Keratinocyte (primary cell): ENCODE results near the gene FAF1. TPM values are rescaled to one million over a fixed set of nuclear protein-coding genes. Genes with fewer than 3 reads are reported as not detected.

Source experiments
- DNase-seq: peaks from one replicate; pipeline ENCODE4 v3.0.0-alpha.2; 2011; ENCODE audit warnings: low read depth, missing footprints, low spot score
- FAIRE-seq: peaks from 2 replicates; lab custom pipeline; 2011; peaks lifted over from hg19 to GRCh38; lab: Jason Lieb, UNC
- H2AFZ ChIP-seq: 2 replicates; pipeline ENCODE4 v1.6.0; 2012; ENCODE audit warnings: low read length, control low read depth, inconsistent platforms; ENCODE audit not compliant: control insufficient read depth
- H3K27ac ChIP-seq: 2 replicates; pipeline ENCODE4 v1.5.1; 2011; ENCODE audit warnings: low read length; ENCODE audit not compliant: control insufficient read depth, insufficient read depth
- H3K27me3 ChIP-seq: 3 replicates; pipeline ENCODE4 v1.6.0; 2011; ENCODE audit warnings: low read length; ENCODE audit not compliant: control insufficient read depth, insufficient read depth; ENCODE audit errors: extremely low read depth
- H3K36me3 ChIP-seq, 2 experiments: 2 replicates in 1 of 2; 3 replicates in 1 of 2; pipeline ENCODE4 v1.5.1; 2011; ENCODE audit warnings: low read length in 2 of 2, mild to moderate bottlenecking in 1 of 2; ENCODE audit not compliant: control insufficient read depth in 2 of 2, insufficient read depth in 2 of 2; ENCODE audit errors: extremely low read depth in 1 of 2
- H3K4me1 ChIP-seq: 3 replicates; pipeline ENCODE4 v1.5.1; 2011; ENCODE audit warnings: low read length; ENCODE audit not compliant: control insufficient read depth, insufficient read depth; ENCODE audit errors: extremely low read depth
- H3K4me2 ChIP-seq: 3 replicates; pipeline ENCODE4 v1.6.0; 2011; ENCODE audit warnings: low read depth, low read length; ENCODE audit not compliant: control insufficient read depth, insufficient read depth; ENCODE audit errors: extremely low read depth
- H3K4me3 ChIP-seq, 3 experiments: fragments of 200-600 bp in 1 of 3; sonication (generic) in 1 of 3; 2 replicates in 2 of 3; 3 replicates in 1 of 3; pipeline ENCODE4 v1.5.1; 2011 to 2016; ENCODE audit warnings: low read length in 3 of 3, mild to moderate bottlenecking in 3 of 3, control low read depth in 2 of 3, inconsistent platforms in 1 of 3, low read depth in 1 of 3, mixed read lengths in 1 of 3, mixed run types in 1 of 3, moderate library complexity in 1 of 3; ENCODE audit not compliant: control insufficient read depth in 2 of 3, insufficient read depth in 2 of 3; ENCODE audit errors: extremely low read depth in 1 of 3
- H3K79me2 ChIP-seq: 2 replicates; pipeline ENCODE4 v1.6.0; 2012; ENCODE audit warnings: low read length; ENCODE audit not compliant: control insufficient read depth, insufficient read depth
- H3K9ac ChIP-seq: 3 replicates; pipeline ENCODE4 v1.6.0; 2011; ENCODE audit warnings: low read length; ENCODE audit not compliant: control insufficient read depth, insufficient read depth; ENCODE audit errors: extremely low read depth
- H3K9me1 ChIP-seq: 3 replicates; pipeline ENCODE4 v1.6.0; 2011; ENCODE audit warnings: low read length; ENCODE audit not compliant: control insufficient read depth, insufficient read depth; ENCODE audit errors: extremely low read depth
- H3K9me3 ChIP-seq: 2 replicates; pipeline ENCODE4 v1.5.1; 2012; ENCODE audit warnings: low read depth, low read length; ENCODE audit not compliant: control insufficient read depth
- H4K20me1 ChIP-seq: 3 replicates; pipeline ENCODE4 v1.6.0; 2011; ENCODE audit warnings: low read length; ENCODE audit not compliant: control insufficient read depth, insufficient read depth; ENCODE audit errors: extremely low read depth
- CTCF ChIP-seq, 3 experiments: IDR thresholded peaks in 1 of 3; conservative IDR thresholded peaks in 1 of 3; optimal IDR thresholded peaks in 1 of 3; 2 replicates in 2 of 3; 3 replicates in 1 of 3; pipeline versions ENCODE3 to v1.5.1; 2011; ENCODE audit warnings: low read length in 3 of 3, mild to moderate bottlenecking in 3 of 3, moderate library complexity in 2 of 3, control low read depth in 1 of 3, inconsistent platforms in 1 of 3; ENCODE audit not compliant: insufficient read depth in 2 of 3; ENCODE audit errors: extremely low read depth in 1 of 3
- EZH2 ChIP-seq: IDR thresholded peaks from one replicate; pipeline ENCODE4 v1.6.1; 2012; ENCODE audit warnings: inconsistent platforms, mild to moderate bottlenecking, low read length, moderate library complexity
- dilution Hi-C: fragments of 300-500 bp; cut with MboI; formaldehyde crosslinking; loops from one replicate; pipeline ENCODE4 v1.7.0; 2020; ENCODE audit warnings: low sequenced_read_pairs; ENCODE audit not compliant: extremely low pct_ligation_motif_present
- polyA plus RNA-seq, 5 experiments: library from polyadenylated mRNA; depleted of rRNA in 3 of 5; stranded (reverse) in 3 of 5; stranded (forward) in 1 of 5; unstranded in 1 of 5; fragments of >200 nt; gene quantifications; 1 replicate in 1 of 5; 2 replicates in 3 of 5; 3 replicates in 1 of 5; pipeline versions ENCODE4 v1.2.1 to v1.2.3, GENCODE V29; 2011 to 2012; ENCODE audit warnings: missing spikeins in 2 of 5, low read depth in 1 of 5, low replicate concordance in 1 of 5

Gene FAF1
- polyA plus RNA-seq, 1 donor (not counting 4 experiments of a cell fraction or from before 2014, with no cell fraction given), result 33.1 TPM

GRCh38 chr1:50491142-50491541 is 468.9 kb downstream of the FAF1 start:
- no peaks in the 10 kb centered on the region for H3K79me2 ChIP-seq
- H3K27ac ChIP-seq, result no peak overlapping the region
- H3K9me1 ChIP-seq, result no peaks in the 10 kb centered on the region
- no peak for FAIRE-seq
- dilution Hi-C loops, result no loop called here
- TF ChIP-seq EZH2 (no peak), CTCF (optimal IDR thresholded peaks at IDR 0.05 in 1 of 3, IDR thresholded peaks at IDR 0.05 in 1 of 3, conservative IDR thresholded peaks at IDR 0.05 in 1 of 3; ENCODE audit: extremely low read depth in 1 of 3, insufficient read depth in 2 of 3, low read length in 3 of 3) (no peak)
- H3K9ac ChIP-seq, result no peak overlapping the region
- H3K27me3 ChIP-seq, result no peaks in the 10 kb centered on the region
- H3K4me3 ChIP-seq, result no peak overlapping the region
- no peaks in the 10 kb centered on the region for H4K20me1 ChIP-seq
- no peak overlapping the region for H3K4me2 ChIP-seq
- H2AFZ ChIP-seq, result no peak overlapping the region
- H3K36me3 ChIP-seq, result peaks cover 0 to 5% of the 10 kb centered on the region in 2 experiments
- DNase-seq, result no peak
- no peaks in the 10 kb centered on the region for H3K9me3 ChIP-seq
- H3K4me1 ChIP-seq, result no peaks in the 10 kb centered on the region

GRCh38 chr1:50490640-50491039 is 469.4 kb downstream of the FAF1 start:
- Histone ChIP-seq H3K4me3 (no peak overlapping the region), H3K36me3 (peaks cover 0 to 5% of the 10 kb centered on the region in 2 experiments), H3K4me1 (no peaks in the 10 kb centered on the region), H3K27me3 (no peaks in the 10 kb centered on the region), H3K4me2 (no peak overlapping the region), H2AFZ (no peak overlapping the region), H3K9me1 (no peaks in the 10 kb centered on the region), H3K9ac (no peak overlapping the region), H4K20me1 (no peaks in the 10 kb centered on the region), H3K79me2 (no peaks in the 10 kb centered on the region), H3K9me3 (no peaks in the 10 kb centered on the region), H3K27ac (no peak overlapping the region)
- DNase-seq, result no peak
- dilution Hi-C loops, result no loop called here
- no peak for FAIRE-seq
- TF ChIP-seq CTCF (optimal IDR thresholded peaks at IDR 0.05 in 1 of 3, IDR thresholded peaks at IDR 0.05 in 1 of 3, conservative IDR thresholded peaks at IDR 0.05 in 1 of 3; ENCODE audit: extremely low read depth in 1 of 3, insufficient read depth in 2 of 3, low read length in 3 of 3), result no peak
- no peak for TF ChIP-seq EZH2
